Measurements from ENCODE around the gene MRTO4. TPM values are rescaled to one million over a fixed set of nuclear protein-coding genes. Genes with fewer than 3 reads are reported as not detected.

The MRTO4 gene
- total RNA-seq = 10 to 100 TPM; 17.7 to 18.2 (median 18.1) TPM
- long read RNA-seq, donor 1, transcript MRTO4-201 (8 exons, 2,315 nt) = major isoform, 5 of 11 reads
- long read RNA-seq, donor 1, partial matches to known transcripts = 0 of 11 reads
- long read RNA-seq, donor 1, other reads (novel, unspliced or antisense) = 6 of 11 reads
- long read RNA-seq, donor 2, transcript MRTO4-201 (8 exons, 2,315 nt) = major isoform, 15 of 21 reads
- long read RNA-seq, donor 2, partial matches to known transcripts = 1 of 21 reads
- long read RNA-seq, donor 2, other reads (novel, unspliced or antisense) = 5 of 21 reads

DNA sequence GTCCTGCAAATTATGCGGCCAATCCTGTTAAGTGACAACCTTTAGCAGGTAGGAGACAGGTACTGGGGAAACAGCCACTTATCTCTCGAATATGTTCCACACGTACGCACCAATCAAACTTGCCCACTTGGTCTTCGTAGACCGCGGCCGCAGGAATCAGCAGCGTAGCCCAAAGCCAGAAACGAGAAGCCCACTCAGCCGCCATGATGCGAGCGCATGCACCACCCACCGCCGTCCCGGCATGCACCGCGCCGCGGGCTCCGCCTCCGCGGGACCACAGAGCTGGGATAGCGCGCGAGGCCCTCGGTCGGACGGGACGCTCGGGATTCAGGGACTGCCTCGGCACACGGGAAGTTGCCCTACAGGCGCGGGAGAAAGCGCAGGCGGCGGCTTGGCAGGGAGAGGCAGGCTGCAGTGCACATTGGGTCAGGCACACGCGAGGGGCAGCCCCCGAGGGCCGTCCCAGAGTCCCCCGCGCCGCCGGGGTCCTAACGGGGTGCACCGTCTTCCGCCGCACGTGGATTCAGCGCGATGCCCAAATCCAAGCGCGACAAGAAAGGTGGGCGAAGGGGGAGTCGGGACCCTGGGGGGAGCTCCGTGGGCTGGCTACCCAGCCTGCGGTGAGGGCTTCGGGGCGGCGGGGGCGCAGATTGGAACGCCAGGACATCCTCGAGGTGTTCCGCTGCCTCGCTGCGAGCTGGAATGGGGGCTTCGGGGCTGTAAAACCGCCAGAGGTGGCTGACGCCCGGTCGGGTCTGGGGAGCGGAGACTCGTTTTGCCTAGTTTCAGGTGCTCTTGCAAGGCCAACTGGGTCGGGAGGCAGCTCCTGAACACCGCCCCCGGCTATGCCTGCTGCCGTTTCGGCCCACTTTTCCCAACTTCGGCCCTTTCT lies at the start of gene MRTO4, which contains the start of gene EMC1:
MRTO4 (plus strand) TSS at position 501 of the 892 bp plus-strand sequence; CDS start at position 532, 31 bp downstream.
EMC1 (minus strand) TSS at position 220 of the 892 bp plus-strand sequence; CDS start at position 205, 15 bp downstream.
- Histone ChIP-seq H3K36me3 (ENCODE audit: low read depth) (no peaks in the 10 kb centered on the region), H3K4me1 (ENCODE audit: low read depth) (peaks cover 24% of the 10 kb centered on the region), H3K4me3 (peak within 1 kb of the TSS; percentile 54), H3K9me3 (no peaks in the 10 kb centered on the region)
- ATAC-seq (peak; percentile 96), DNase-seq (peak; percentile 89 to 95 (median 93))
- TF ChIP-seq CTCF (IDR thresholded peaks at IDR 0.05) = no peak
- intact Hi-C loops (cut with DNase I, micrococcal nuclease) = no loop called here

- Histone ChIP-seq H3K4me3 (no peak overlapping the region), H3K36me3 (ENCODE audit: low read depth) (peaks cover 13% of the 10 kb centered on the region), H3K9me3 (no peaks in the 10 kb centered on the region), H3K4me1 (ENCODE audit: low read depth) (peaks cover 19% of the 10 kb centered on the region)
- intact Hi-C loops (cut with DNase I, micrococcal nuclease) = loop anchor here in 1 of 2 donors (2.0 kb wide), 1 partner anchor 18 kb away; no protein-coding TSS in a partner anchor
- ATAC-seq = peak; percentile 53
- TF ChIP-seq CTCF (IDR thresholded peaks at IDR 0.05) = no peak
- DNase-seq = no peak
Observed at GRCh38 chr1:19202396-19202795, 49.2 kb upstream of the MRTO4 start.

DNA sequence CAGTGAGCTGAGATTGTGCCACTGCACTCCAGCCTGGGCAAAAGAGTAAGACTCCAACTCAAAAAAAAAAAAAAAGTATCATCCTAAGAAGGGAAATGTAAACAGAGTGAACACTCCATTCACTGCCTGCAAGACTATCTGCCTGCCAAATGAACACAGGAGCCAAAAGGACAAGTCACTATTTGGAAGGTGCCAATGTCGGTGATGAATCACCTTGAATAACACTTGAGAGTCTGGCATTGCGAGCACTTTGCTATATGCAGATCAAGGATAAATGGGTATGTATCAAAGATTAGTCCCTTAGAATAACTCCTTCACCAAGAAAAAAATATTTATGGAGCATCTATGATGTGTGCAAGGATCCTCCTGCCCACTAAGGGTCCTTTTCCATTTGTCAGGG lies 48.2 kb upstream of the MRTO4 start:
- intact Hi-C loops (cut with DNase I, micrococcal nuclease) = loop anchor here in 1 of 2 donors (2.0 kb wide), 1 partner anchor 17 kb away; no protein-coding TSS in a partner anchor

GRCh38 chr1:19204446-19205266 lies 46.9 kb upstream of the MRTO4 start:
- no peak for DNase-seq
- Histone ChIP-seq H3K9me3 (no peaks in the 10 kb centered on the region), H3K4me3 (no peak overlapping the region), H3K4me1 (ENCODE audit: low read depth) (peaks cover 32% of the 10 kb centered on the region), H3K36me3 (ENCODE audit: low read depth) (no peaks in the 10 kb centered on the region)
- intact Hi-C loops (cut with DNase I, micrococcal nuclease) = no loop called here
- no peak for ATAC-seq
- TF ChIP-seq CTCF (IDR thresholded peaks at IDR 0.05) = no peak

More for the DNA sequence above, 48.2 kb upstream of the MRTO4 start:
- ATAC-seq (peak; percentile 40), DNase-seq (no peak)
- TF ChIP-seq CTCF (IDR thresholded peaks at IDR 0.05) = no peak
- Histone ChIP-seq H3K4me3 (no peak overlapping the region), H3K36me3 (ENCODE audit: low read depth) (peaks cover 3% of the 10 kb centered on the region), H3K9me3 (no peaks in the 10 kb centered on the region), H3K4me1 (ENCODE audit: low read depth) (peaks cover 25% of the 10 kb centered on the region)

DNA sequence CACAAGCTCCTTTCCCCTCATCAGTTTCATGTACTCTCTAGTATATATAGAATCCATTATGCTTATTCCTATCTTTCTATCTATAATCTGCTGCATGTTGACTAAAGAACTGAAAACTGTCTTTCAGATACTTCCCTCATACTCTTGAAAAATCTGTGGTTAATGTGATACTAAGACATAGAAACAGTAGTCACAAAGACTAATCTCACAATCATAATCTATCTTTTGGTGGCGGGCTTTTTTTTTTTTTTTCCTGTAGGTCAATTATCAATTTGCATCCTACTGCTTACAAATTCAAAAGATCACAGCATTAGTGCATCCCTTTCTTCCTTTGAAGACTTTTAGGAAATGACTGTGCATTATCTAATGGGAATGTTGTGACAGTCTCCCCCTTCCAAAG lies 46.2 kb upstream of the MRTO4 start:
- DNase-seq = no peak

More for the DNA sequence above, 46.2 kb upstream of the MRTO4 start:
- Histone ChIP-seq H3K9me3 (no peaks in the 10 kb centered on the region), H3K4me3 (no peak overlapping the region), H3K4me1 (ENCODE audit: low read depth) (peaks cover 32% of the 10 kb centered on the region), H3K36me3 (ENCODE audit: low read depth) (no peaks in the 10 kb centered on the region)
- no peak for ATAC-seq
- no peak for TF ChIP-seq CTCF (IDR thresholded peaks at IDR 0.05)
- intact Hi-C loops (cut with DNase I, micrococcal nuclease) = no loop called here

All from mucosa of descending colon (tissue), 3 donors.